WTC11 (cell line): ENCODE data around the gene ZCCHC9. TPM values are rescaled to one million over a fixed set of nuclear protein-coding genes. Genes with fewer than 3 reads are reported as not detected.

ENCODE experiments used
- ATAC-seq: fragments of 200-7000 bp; cut with Tn5 transposase; 2 replicates; pipeline ENCODE4 v1.10.0; 2021; ENCODE audit warnings: mild to moderate bottlenecking, moderate library complexity
- CTCF ChIA-PET: fragments of 300-600 bp; sonication (Branson Sonifier 250); formaldehyde crosslinking; loops from one replicate; lab custom pipeline; 2021; ENCODE audit warnings: antibody characterized with exemption; lab: Charles Lee
- POLR2A ChIA-PET: fragments of 350-600 bp; sonication (Branson Sonifier 250); formaldehyde crosslinking; loops from one replicate; lab custom pipeline; 2021; ENCODE audit warnings: antibody characterized with exemption; lab: Charles Lee
- DNase-seq: peaks from one replicate; pipeline ENCODE4 v3.0.0; 2021; ENCODE audit warnings: low spot score
- H3K27ac Mint-ChIP-seq: 2 replicates; pipeline ENCODE4 v1.8.0; 2021; ENCODE audit warnings: mixed read lengths
- H3K27me3 Mint-ChIP-seq: 2 replicates; pipeline ENCODE4 v1.8.0; 2021; ENCODE audit warnings: low read depth, mild to moderate bottlenecking, moderate library complexity, mixed read lengths
- H3K36me3 Mint-ChIP-seq: 2 replicates; pipeline ENCODE4 v1.8.0; 2021; ENCODE audit warnings: mixed read lengths
- H3K4me1 Mint-ChIP-seq: 2 replicates; pipeline ENCODE4 v1.8.0; 2022; ENCODE audit warnings: mixed read lengths
- H3K4me3 Mint-ChIP-seq: 2 replicates; pipeline ENCODE4 v1.8.0; 2021; ENCODE audit warnings: mild to moderate bottlenecking, moderate library complexity, mixed read lengths
- H3K9me3 Mint-ChIP-seq: 2 replicates; pipeline ENCODE4 v1.8.0; 2021; ENCODE audit warnings: mixed read lengths
- ATF1 ChIP-seq: sonication (generic); formaldehyde crosslinking; IDR thresholded peaks from 2 replicates; pipeline ENCODE4 v1.8.1; 2023; ENCODE audit warnings: mild to moderate bottlenecking, moderate library complexity, missing genetic modification reagents
- FOXK1 ChIP-seq: sonication (generic); formaldehyde crosslinking; IDR thresholded peaks from 2 replicates; pipeline ENCODE4 v1.8.0; 2022; ENCODE audit warnings: mild to moderate bottlenecking, moderate library complexity, missing genetic modification reagents
- HMGA2 ChIP-seq: fragments of 250-450 bp; sonication (Bioruptor Pico); IDR thresholded peaks from 2 replicates; pipeline ENCODE4 v1.4.0; 2021; ENCODE audit warnings: mild to moderate bottlenecking, moderate library complexity
- HMGXB4 ChIP-seq: sonication (generic); formaldehyde crosslinking; IDR thresholded peaks from 2 replicates; pipeline ENCODE4 v1.8.1; 2023; ENCODE audit warnings: mild to moderate bottlenecking, moderate library complexity, missing genetic modification reagents
- JAZF1 ChIP-seq: fragments of 250-450 bp; sonication (Bioruptor Pico); IDR thresholded peaks from 2 replicates; pipeline ENCODE4 v1.9.0; 2021; ENCODE audit warnings: moderate library complexity, mild to moderate bottlenecking, inconsistent platforms
- KAT7 ChIP-seq: sonication (generic); formaldehyde crosslinking; IDR thresholded peaks from 2 replicates; pipeline ENCODE4 v1.8.1; 2023; ENCODE audit warnings: missing genetic modification reagents, mild to moderate bottlenecking, borderline replicate concordance
- MYBL2 ChIP-seq: sonication (generic); formaldehyde crosslinking; IDR thresholded peaks from 2 replicates; pipeline ENCODE4 v1.8.1; 2023; ENCODE audit warnings: mild to moderate bottlenecking, moderate library complexity, missing genetic modification reagents
- NFE2L1 ChIP-seq: sonication (generic); formaldehyde crosslinking; IDR thresholded peaks from 2 replicates; pipeline ENCODE4 v1.8.1; 2023; ENCODE audit warnings: missing genetic modification reagents
- NFYB ChIP-seq: sonication (generic); formaldehyde crosslinking; conservative IDR thresholded peaks from 2 replicates; pipeline ENCODE4 v1.8.0; 2022; ENCODE audit warnings: low read depth, missing genetic modification reagents
- PREB ChIP-seq: sonication (generic); formaldehyde crosslinking; IDR thresholded peaks from 2 replicates; pipeline ENCODE4 v1.8.1; 2022; ENCODE audit warnings: mild to moderate bottlenecking, missing genetic modification reagents, moderate library complexity, borderline replicate concordance
- SMAD4 ChIP-seq: sonication (generic); formaldehyde crosslinking; IDR thresholded peaks from 2 replicates; pipeline ENCODE4 v1.8.0; 2022; ENCODE audit warnings: mild to moderate bottlenecking, missing genetic modification reagents
- SOX15 ChIP-seq: fragments of 250-450 bp; sonication (Bioruptor Pico); IDR thresholded peaks from 2 replicates; pipeline ENCODE4 v1.9.0; 2021; ENCODE audit warnings: mild to moderate bottlenecking
- TP53 ChIP-seq: sonication (generic); formaldehyde crosslinking; IDR thresholded peaks from 2 replicates; pipeline ENCODE4 v1.8.1; 2023; ENCODE audit warnings: mild to moderate bottlenecking, missing genetic modification reagents
- ZNF121 ChIP-seq: sonication (generic); formaldehyde crosslinking; IDR thresholded peaks from 2 replicates; pipeline ENCODE4 v1.8.0; 2023; ENCODE audit warnings: missing genetic modification reagents
- ZNF317 ChIP-seq: sonication (generic); formaldehyde crosslinking; IDR thresholded peaks from 2 replicates; pipeline ENCODE4 v1.8.1; 2023; ENCODE audit warnings: low read depth, mild to moderate bottlenecking, moderate library complexity, missing genetic modification reagents, borderline replicate concordance
- ZNF416 ChIP-seq: fragments of 250-450 bp; sonication (Bioruptor Pico); IDR thresholded peaks from 2 replicates; pipeline ENCODE4 v1.9.0; 2021; ENCODE audit warnings: mild to moderate bottlenecking, inconsistent platforms
- ZNF423 ChIP-seq: fragments of 250-450 bp; sonication (Bioruptor Pico); IDR thresholded peaks from 2 replicates; pipeline ENCODE4 v2.1.2; 2022; ENCODE audit warnings: mild to moderate bottlenecking, moderate library complexity
- ZSCAN18 ChIP-seq: fragments of 250-450 bp; sonication (Bioruptor Pico); IDR thresholded peaks from 2 replicates; pipeline ENCODE4 v2.1.2; 2022; ENCODE audit warnings: mild to moderate bottlenecking, moderate library complexity
- total RNA-seq: library from RNA; stranded (reverse); gene quantifications from 3 replicates; pipeline ENCODE4 v1.2.3, GENCODE V29; 2021
- TF ChIP-seq, protein P1 (sequence below): sonication (generic); formaldehyde crosslinking; IDR thresholded peaks from 2 replicates; pipeline ENCODE4 v1.8.1; 2022; ENCODE audit warnings: low read depth, mild to moderate bottlenecking, moderate library complexity, missing genetic modification reagents, borderline replicate concordance
- TF ChIP-seq, protein P2 (sequence below): sonication (generic); formaldehyde crosslinking; IDR thresholded peaks from 2 replicates; pipeline ENCODE4 v1.8.1; 2022; ENCODE audit warnings: low read depth, missing genetic modification reagents, borderline replicate concordance
- TF ChIP-seq, protein P3 (sequence below): sonication (generic); formaldehyde crosslinking; IDR thresholded peaks from 2 replicates; pipeline ENCODE4 v1.8.1; 2023; ENCODE audit warnings: mild to moderate bottlenecking, missing genetic modification reagents, moderate library complexity
- TF ChIP-seq, protein P4 (sequence below): sonication (generic); formaldehyde crosslinking; IDR thresholded peaks from 2 replicates; pipeline ENCODE4 v1.8.0; 2023; ENCODE audit warnings: missing genetic modification reagents, mild to moderate bottlenecking, borderline replicate concordance
- TF ChIP-seq, protein P5 (sequence below): fragments of 250-450 bp; sonication (Bioruptor Pico); IDR thresholded peaks from 2 replicates; pipeline ENCODE4 v1.9.0; 2021; ENCODE audit warnings: mild to moderate bottlenecking

The ZCCHC9 gene
- total RNA-seq, 1 experiment from 2014 or later: 30.8 TPM

- TF ChIP-seq HMGXB4: no peak
- TF ChIP-seq ZNF121 (CRISPR knock-in tag): no peak
- TF ChIP-seq, protein P1, sequence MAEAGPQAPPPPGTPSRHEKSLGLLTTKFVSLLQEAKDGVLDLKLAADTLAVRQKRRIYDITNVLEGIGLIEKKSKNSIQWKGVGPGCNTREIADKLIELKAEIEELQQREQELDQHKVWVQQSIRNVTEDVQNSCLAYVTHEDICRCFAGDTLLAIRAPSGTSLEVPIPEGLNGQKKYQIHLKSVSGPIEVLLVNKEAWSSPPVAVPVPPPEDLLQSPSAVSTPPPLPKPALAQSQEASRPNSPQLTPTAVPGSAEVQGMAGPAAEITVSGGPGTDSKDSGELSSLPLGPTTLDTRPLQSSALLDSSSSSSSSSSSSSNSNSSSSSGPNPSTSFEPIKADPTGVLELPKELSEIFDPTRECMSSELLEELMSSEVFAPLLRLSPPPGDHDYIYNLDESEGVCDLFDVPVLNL (CRISPR knock-in tag): no peak
- TF ChIP-seq KAT7 (CRISPR knock-in tag): no peak
- no peak for TF ChIP-seq ZNF416 (CRISPR knock-in tag)
- TF ChIP-seq, protein P2, sequence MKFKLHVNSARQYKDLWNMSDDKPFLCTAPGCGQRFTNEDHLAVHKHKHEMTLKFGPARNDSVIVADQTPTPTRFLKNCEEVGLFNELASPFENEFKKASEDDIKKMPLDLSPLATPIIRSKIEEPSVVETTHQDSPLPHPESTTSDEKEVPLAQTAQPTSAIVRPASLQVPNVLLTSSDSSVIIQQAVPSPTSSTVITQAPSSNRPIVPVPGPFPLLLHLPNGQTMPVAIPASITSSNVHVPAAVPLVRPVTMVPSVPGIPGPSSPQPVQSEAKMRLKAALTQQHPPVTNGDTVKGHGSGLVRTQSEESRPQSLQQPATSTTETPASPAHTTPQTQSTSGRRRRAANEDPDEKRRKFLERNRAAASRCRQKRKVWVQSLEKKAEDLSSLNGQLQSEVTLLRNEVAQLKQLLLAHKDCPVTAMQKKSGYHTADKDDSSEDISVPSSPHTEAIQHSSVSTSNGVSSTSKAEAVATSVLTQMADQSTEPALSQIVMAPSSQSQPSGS (CRISPR knock-in tag): no peak
- no peak for TF ChIP-seq FOXK1
- TF ChIP-seq ZSCAN18 (CRISPR knock-in tag): no peak
- TF ChIP-seq NFYB (CRISPR knock-in tag): no peak
- no peak for TF ChIP-seq SOX15
- TF ChIP-seq, protein P3, sequence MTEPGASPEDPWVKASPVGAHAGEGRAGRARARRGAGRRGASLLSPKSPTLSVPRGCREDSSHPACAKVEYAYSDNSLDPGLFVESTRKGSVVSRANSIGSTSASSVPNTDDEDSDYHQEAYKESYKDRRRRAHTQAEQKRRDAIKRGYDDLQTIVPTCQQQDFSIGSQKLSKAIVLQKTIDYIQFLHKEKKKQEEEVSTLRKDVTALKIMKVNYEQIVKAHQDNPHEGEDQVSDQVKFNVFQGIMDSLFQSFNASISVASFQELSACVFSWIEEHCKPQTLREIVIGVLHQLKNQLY: no peak
These were observed 43.3 kb downstream of the ZCCHC9 start (continued) for GRCh38 chr5:81344736-81345135.

- no peak for ATAC-seq
- no peaks in the 10 kb centered on the region for H3K9me3 Mint-ChIP-seq
- no peaks in the 10 kb centered on the region; the same call in 1 of the 2 replicates for H3K27me3 Mint-ChIP-seq
- CTCF ChIA-PET: no interaction called here
- no peak for TF ChIP-seq HMGA2 (CRISPR knock-in tag)
- no peak for TF ChIP-seq ATF1 (CRISPR knock-in tag)
- TF ChIP-seq JAZF1 (CRISPR knock-in tag): no peak
- TF ChIP-seq, protein P4, sequence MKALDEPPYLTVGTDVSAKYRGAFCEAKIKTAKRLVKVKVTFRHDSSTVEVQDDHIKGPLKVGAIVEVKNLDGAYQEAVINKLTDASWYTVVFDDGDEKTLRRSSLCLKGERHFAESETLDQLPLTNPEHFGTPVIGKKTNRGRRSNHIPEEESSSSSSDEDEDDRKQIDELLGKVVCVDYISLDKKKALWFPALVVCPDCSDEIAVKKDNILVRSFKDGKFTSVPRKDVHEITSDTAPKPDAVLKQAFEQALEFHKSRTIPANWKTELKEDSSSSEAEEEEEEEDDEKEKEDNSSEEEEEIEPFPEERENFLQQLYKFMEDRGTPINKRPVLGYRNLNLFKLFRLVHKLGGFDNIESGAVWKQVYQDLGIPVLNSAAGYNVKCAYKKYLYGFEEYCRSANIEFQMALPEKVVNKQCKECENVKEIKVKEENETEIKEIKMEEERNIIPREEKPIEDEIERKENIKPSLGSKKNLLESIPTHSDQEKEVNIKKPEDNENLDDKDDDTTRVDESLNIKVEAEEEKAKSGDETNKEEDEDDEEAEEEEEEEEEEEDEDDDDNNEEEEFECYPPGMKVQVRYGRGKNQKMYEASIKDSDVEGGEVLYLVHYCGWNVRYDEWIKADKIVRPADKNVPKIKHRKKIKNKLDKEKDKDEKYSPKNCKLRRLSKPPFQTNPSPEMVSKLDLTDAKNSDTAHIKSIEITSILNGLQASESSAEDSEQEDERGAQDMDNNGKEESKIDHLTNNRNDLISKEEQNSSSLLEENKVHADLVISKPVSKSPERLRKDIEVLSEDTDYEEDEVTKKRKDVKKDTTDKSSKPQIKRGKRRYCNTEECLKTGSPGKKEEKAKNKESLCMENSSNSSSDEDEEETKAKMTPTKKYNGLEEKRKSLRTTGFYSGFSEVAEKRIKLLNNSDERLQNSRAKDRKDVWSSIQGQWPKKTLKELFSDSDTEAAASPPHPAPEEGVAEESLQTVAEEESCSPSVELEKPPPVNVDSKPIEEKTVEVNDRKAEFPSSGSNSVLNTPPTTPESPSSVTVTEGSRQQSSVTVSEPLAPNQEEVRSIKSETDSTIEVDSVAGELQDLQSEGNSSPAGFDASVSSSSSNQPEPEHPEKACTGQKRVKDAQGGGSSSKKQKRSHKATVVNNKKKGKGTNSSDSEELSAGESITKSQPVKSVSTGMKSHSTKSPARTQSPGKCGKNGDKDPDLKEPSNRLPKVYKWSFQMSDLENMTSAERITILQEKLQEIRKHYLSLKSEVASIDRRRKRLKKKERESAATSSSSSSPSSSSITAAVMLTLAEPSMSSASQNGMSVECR (CRISPR knock-in tag): no peak
- no peak for TF ChIP-seq PREB (CRISPR knock-in tag)
- TF ChIP-seq ZNF423: no peak
- TF ChIP-seq NFE2L1 (CRISPR knock-in tag): no peak
- TF ChIP-seq SMAD4: no peak
- TF ChIP-seq, protein P5, sequence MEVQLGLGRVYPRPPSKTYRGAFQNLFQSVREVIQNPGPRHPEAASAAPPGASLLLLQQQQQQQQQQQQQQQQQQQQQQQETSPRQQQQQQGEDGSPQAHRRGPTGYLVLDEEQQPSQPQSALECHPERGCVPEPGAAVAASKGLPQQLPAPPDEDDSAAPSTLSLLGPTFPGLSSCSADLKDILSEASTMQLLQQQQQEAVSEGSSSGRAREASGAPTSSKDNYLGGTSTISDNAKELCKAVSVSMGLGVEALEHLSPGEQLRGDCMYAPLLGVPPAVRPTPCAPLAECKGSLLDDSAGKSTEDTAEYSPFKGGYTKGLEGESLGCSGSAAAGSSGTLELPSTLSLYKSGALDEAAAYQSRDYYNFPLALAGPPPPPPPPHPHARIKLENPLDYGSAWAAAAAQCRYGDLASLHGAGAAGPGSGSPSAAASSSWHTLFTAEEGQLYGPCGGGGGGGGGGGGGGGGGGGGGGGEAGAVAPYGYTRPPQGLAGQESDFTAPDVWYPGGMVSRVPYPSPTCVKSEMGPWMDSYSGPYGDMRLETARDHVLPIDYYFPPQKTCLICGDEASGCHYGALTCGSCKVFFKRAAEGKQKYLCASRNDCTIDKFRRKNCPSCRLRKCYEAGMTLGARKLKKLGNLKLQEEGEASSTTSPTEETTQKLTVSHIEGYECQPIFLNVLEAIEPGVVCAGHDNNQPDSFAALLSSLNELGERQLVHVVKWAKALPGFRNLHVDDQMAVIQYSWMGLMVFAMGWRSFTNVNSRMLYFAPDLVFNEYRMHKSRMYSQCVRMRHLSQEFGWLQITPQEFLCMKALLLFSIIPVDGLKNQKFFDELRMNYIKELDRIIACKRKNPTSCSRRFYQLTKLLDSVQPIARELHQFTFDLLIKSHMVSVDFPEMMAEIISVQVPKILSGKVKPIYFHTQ: no peak
- no peak for TF ChIP-seq TP53 (CRISPR knock-in tag)
- no peak for TF ChIP-seq ZNF317 (CRISPR knock-in tag)
- TF ChIP-seq MYBL2 (CRISPR knock-in tag): no peak
- TF ChIP-seq, all 79 proteins: peak for 0
- Mint-ChIP-seq H3K4me3 (no peak overlapping the region), H3K36me3 (no peaks in the 10 kb centered on the region), H3K27ac (no peak overlapping the region), H3K4me1 (peaks cover 7% of the 10 kb centered on the region)
- POLR2A ChIA-PET: no interaction called here
- DNase-seq: no peak
These were observed 44.1 kb downstream of the ZCCHC9 start for GRCh38 chr5:81345411-81346003.
